ENCODE data around the gene MSRB3. TPM values are rescaled to one million over a fixed set of nuclear protein-coding genes. Genes with fewer than 3 reads are reported as not detected.

MSRB3 gene
- total RNA-seq, 1 experiment from 2014 or later, result 31.1 TPM

- H3K9me3 Mint-ChIP-seq (ENCODE audit: unreplicated experiment), result no peaks in the 10 kb centered on the region
- ChIA-PET CTCF (no interaction called here), POLR2A (no interaction called here)
- TF ChIP-seq CTCF (IDR thresholded peaks at IDR 0.05; ENCODE audit: unreplicated experiment), result no peak
- H3K27ac Mint-ChIP-seq (ENCODE audit: low read depth, unreplicated experiment), result no peak overlapping the region
- no peaks in the 10 kb centered on the region for H3K27me3 Mint-ChIP-seq (ENCODE audit: insufficient read depth, unreplicated experiment)
- intact Hi-C loops (cut with micrococcal nuclease), result no loop called here
- no peak for DNase-seq (ENCODE audit: unreplicated experiment)
- H3K4me3 Mint-ChIP-seq (ENCODE audit: unreplicated experiment), result no peak overlapping the region
- H3K36me3 Mint-ChIP-seq (ENCODE audit: insufficient read depth, unreplicated experiment), result no peaks in the 10 kb centered on the region
- peaks cover 9% of the 10 kb centered on the region for H3K4me1 Mint-ChIP-seq (ENCODE audit: insufficient read depth, unreplicated experiment)
- no TSS peak for BruUV-seq (replicated peaks)
Observed at GRCh38 chr12:65499167-65499566, 220.7 kb downstream of the MSRB3 start.

- no peaks in the 10 kb centered on the region for H3K27me3 Mint-ChIP-seq (ENCODE audit: insufficient read depth, unreplicated experiment)
- CTCF ChIA-PET, result interaction anchor here (0.6 kb wide), 2 partner anchors 13 to 179 kb away, joined by 3 read pairs; no protein-coding TSS in a partner anchor
- no peaks in the 10 kb centered on the region for H3K9me3 Mint-ChIP-seq (ENCODE audit: unreplicated experiment)
- no TSS peak for BruUV-seq (replicated peaks)
- POLR2A ChIA-PET, result interaction anchor here (0.9 kb wide), 1 partner anchor 13 kb away, joined by 4 read pairs; no protein-coding TSS in a partner anchor
- no peak overlapping the region for H3K4me3 Mint-ChIP-seq (ENCODE audit: unreplicated experiment)
- no peak for DNase-seq (ENCODE audit: unreplicated experiment)
- no peak for TF ChIP-seq CTCF (IDR thresholded peaks at IDR 0.05; ENCODE audit: unreplicated experiment)
- intact Hi-C loops (cut with micrococcal nuclease), result no loop called here
- H3K27ac Mint-ChIP-seq (ENCODE audit: low read depth, unreplicated experiment), result no peak overlapping the region
- no peaks in the 10 kb centered on the region for H3K36me3 Mint-ChIP-seq (ENCODE audit: insufficient read depth, unreplicated experiment)
- H3K4me1 Mint-ChIP-seq (ENCODE audit: insufficient read depth, unreplicated experiment), result peaks cover 2% of the 10 kb centered on the region
Observed at GRCh38 chr12:65500091-65500900, 221.8 kb downstream of the MSRB3 start.

- POLR2A ChIA-PET, result no interaction called here
- Mint-ChIP-seq H3K4me1 (ENCODE audit: insufficient read depth, unreplicated experiment) (no peaks in the 10 kb centered on the region), H3K4me3 (ENCODE audit: unreplicated experiment) (no peak overlapping the region), H3K27me3 (ENCODE audit: insufficient read depth, unreplicated experiment) (no peaks in the 10 kb centered on the region), H3K9me3 (ENCODE audit: unreplicated experiment) (no peaks in the 10 kb centered on the region), H3K27ac (ENCODE audit: low read depth, unreplicated experiment) (no peak overlapping the region), H3K36me3 (ENCODE audit: insufficient read depth, unreplicated experiment) (no peaks in the 10 kb centered on the region)
- TF ChIP-seq CTCF (IDR thresholded peaks at IDR 0.05; ENCODE audit: unreplicated experiment), result no peak
- intact Hi-C loops (cut with micrococcal nuclease), result no loop called here
- no TSS peak for BruUV-seq (replicated peaks)
- DNase-seq (ENCODE audit: unreplicated experiment), result no peak
- CTCF ChIA-PET, result interaction anchor here (0.8 kb wide), 1 partner anchor 187 kb away, joined by 5 read pairs; no protein-coding TSS in a partner anchor
Observed at GRCh38 chr12:65501093-65501621, 222.7 kb downstream of the MSRB3 start.

DNA sequence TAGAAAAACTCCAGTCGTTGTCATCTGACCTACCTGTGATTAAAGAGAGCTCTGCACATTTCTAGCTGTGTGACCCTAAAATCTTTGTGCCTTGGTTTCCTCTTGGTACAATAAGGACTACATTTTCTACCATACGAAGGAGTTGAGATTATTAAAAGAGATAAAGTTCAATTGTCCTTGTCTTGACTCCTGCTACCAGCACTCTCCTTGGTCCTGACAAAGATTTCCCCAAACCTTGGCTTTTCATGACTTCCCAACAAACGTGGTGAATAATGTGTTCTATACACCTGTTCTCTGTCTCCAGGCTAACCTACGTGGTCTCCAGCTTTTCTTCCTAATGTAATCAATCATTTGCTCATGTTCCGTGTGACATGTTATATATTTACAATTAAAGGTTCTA is 223.5 kb downstream of the MSRB3 start:
- DNase-seq (ENCODE audit: unreplicated experiment), result no peak
- no peak for TF ChIP-seq CTCF (IDR thresholded peaks at IDR 0.05; ENCODE audit: unreplicated experiment)
- ChIA-PET POLR2A (no interaction called here), CTCF (no interaction called here)
- Mint-ChIP-seq H3K9me3 (ENCODE audit: unreplicated experiment) (no peaks in the 10 kb centered on the region), H3K36me3 (ENCODE audit: insufficient read depth, unreplicated experiment) (no peaks in the 10 kb centered on the region), H3K4me1 (ENCODE audit: insufficient read depth, unreplicated experiment) (no peaks in the 10 kb centered on the region), H3K27ac (ENCODE audit: low read depth, unreplicated experiment) (no peak overlapping the region), H3K4me3 (ENCODE audit: unreplicated experiment) (no peak overlapping the region), H3K27me3 (ENCODE audit: insufficient read depth, unreplicated experiment) (no peaks in the 10 kb centered on the region)
- no TSS peak for BruUV-seq (replicated peaks)
- intact Hi-C loops (cut with micrococcal nuclease), result no loop called here

All from MCF 10A (cell line).